Astrocyte (in vitro differentiated cells and primary cell): ENCODE results near the gene JKAMP. TPM values are rescaled to one million over a fixed set of nuclear protein-coding genes. Genes with fewer than 3 reads are reported as not detected.
"Not testable (repeated sequence)": the region's sequence is repeated elsewhere in the genome, so short reads cannot be mapped to it uniquely, and the experiment has no call there.

ENCODE experiments used
- DNase-seq: peaks from one replicate; pipeline ENCODE4 v3.0.0-alpha.2; 2010; ENCODE audit warnings: low read depth
- FAIRE-seq: peaks from 2 replicates; lab custom pipeline; 2011; peaks lifted over from hg19 to GRCh38; lab: Jason Lieb, UNC
- H2AFZ ChIP-seq: 2 replicates; pipeline ENCODE4 v1.6.0; 2012; ENCODE audit warnings: low read depth, low read length, inconsistent platforms
- H3K27ac ChIP-seq: 2 replicates; pipeline ENCODE4 v1.5.1; 2011; ENCODE audit warnings: low read depth, low read length, inconsistent platforms
- H3K27me3 ChIP-seq: 2 replicates; pipeline ENCODE4 v1.6.0; 2011; ENCODE audit warnings: low read length, inconsistent platforms; ENCODE audit not compliant: insufficient read depth
- H3K36me3 ChIP-seq: 2 replicates; pipeline ENCODE4 v1.5.1; 2011; ENCODE audit warnings: low read length, inconsistent platforms; ENCODE audit not compliant: insufficient read depth
- H3K4me1 ChIP-seq: 2 replicates; pipeline ENCODE4 v1.5.1; 2011; ENCODE audit warnings: low read length, inconsistent platforms; ENCODE audit not compliant: insufficient read depth
- H3K4me2 ChIP-seq: 2 replicates; pipeline ENCODE4 v1.6.0; 2012; ENCODE audit warnings: low read length, inconsistent platforms
- H3K4me3 ChIP-seq: 2 replicates; pipeline ENCODE4 v1.5.1; 2011; ENCODE audit warnings: low read depth, mild to moderate bottlenecking, low read length, inconsistent platforms; ENCODE audit not compliant: insufficient read depth
- H3K79me2 ChIP-seq: 2 replicates; pipeline ENCODE4 v1.6.0; 2012; ENCODE audit warnings: mild to moderate bottlenecking, low read length, inconsistent platforms; ENCODE audit not compliant: insufficient read depth
- H3K9ac ChIP-seq: 2 replicates; pipeline ENCODE4 v1.6.0; 2012; ENCODE audit warnings: mild to moderate bottlenecking, low read length, inconsistent platforms
- H3K9me3 ChIP-seq: 2 replicates; pipeline ENCODE4 v1.5.1; 2012; ENCODE audit warnings: low read depth, mild to moderate bottlenecking, low read length, inconsistent platforms; ENCODE audit not compliant: insufficient read depth
- H4K20me1 ChIP-seq: 2 replicates; pipeline ENCODE4 v1.6.0; 2012; ENCODE audit warnings: low read length, inconsistent platforms; ENCODE audit not compliant: insufficient read depth
- H3K27ac Mint-ChIP-seq: one replicate; pipeline ENCODE4 v1.8.0; 2021; ENCODE audit warnings: mild to moderate bottlenecking, mixed read lengths; ENCODE audit not compliant: unreplicated experiment
- H3K27me3 Mint-ChIP-seq: one replicate; pipeline ENCODE4 v1.8.0; 2021; ENCODE audit warnings: low read depth, mixed read lengths; ENCODE audit not compliant: unreplicated experiment
- H3K36me3 Mint-ChIP-seq: one replicate; pipeline ENCODE4 v1.8.0; 2021; ENCODE audit warnings: low read depth, mixed read lengths; ENCODE audit not compliant: unreplicated experiment
- H3K4me1 Mint-ChIP-seq: one replicate; pipeline ENCODE4 v1.8.0; 2021; ENCODE audit warnings: low read depth, mixed read lengths; ENCODE audit not compliant: unreplicated experiment
- H3K4me3 Mint-ChIP-seq: one replicate; pipeline ENCODE4 v1.8.0; 2021; ENCODE audit warnings: mild to moderate bottlenecking, moderate library complexity, mixed read lengths; ENCODE audit not compliant: unreplicated experiment
- H3K9me3 Mint-ChIP-seq: one replicate; pipeline ENCODE4 v1.8.0; 2021; ENCODE audit warnings: mild to moderate bottlenecking, mixed read lengths; ENCODE audit not compliant: unreplicated experiment
- EZH2 ChIP-seq: IDR thresholded peaks from 2 replicates; pipeline ENCODE4 v1.6.1; 2012; ENCODE audit warnings: mild to moderate bottlenecking, low read length, inconsistent platforms; ENCODE audit not compliant: insufficient read depth
- total RNA-seq: library from RNA; stranded (reverse); gene quantifications from 2 replicates; pipeline ENCODE4 v1.2.1, GENCODE V29; 2021
- TF ChIP-seq, protein P1 (sequence below): IDR thresholded peaks from 2 replicates; pipeline ENCODE4 v1.5.1; 2011; ENCODE audit warnings: low read depth, mild to moderate bottlenecking, inconsistent platforms, low read length, moderate library complexity; ENCODE audit not compliant: insufficient read depth

Gene JKAMP
- total RNA-seq, 1 donor from 2014 or later = 74.6 TPM

- FAIRE-seq = no peak
- Histone ChIP-seq H3K27ac (no peak overlapping the region), H3K9me3 (no peaks in the 10 kb centered on the region), H3K4me2 (no peak overlapping the region), H4K20me1 (no peaks in the 10 kb centered on the region), H3K79me2 (no peaks in the 10 kb centered on the region), H3K9ac (no peak overlapping the region), H3K27me3 (no peaks in the 10 kb centered on the region), H3K4me1 (peaks cover 19% of the 10 kb centered on the region), H2AFZ (no peak overlapping the region), H3K36me3 (no peaks in the 10 kb centered on the region), H3K4me3 (no peak overlapping the region)
- peaks cover 4% of the 10 kb centered on the region for H3K36me3 Mint-ChIP-seq
- no peak overlapping the region for H3K27ac Mint-ChIP-seq
- TF ChIP-seq, protein P1, sequence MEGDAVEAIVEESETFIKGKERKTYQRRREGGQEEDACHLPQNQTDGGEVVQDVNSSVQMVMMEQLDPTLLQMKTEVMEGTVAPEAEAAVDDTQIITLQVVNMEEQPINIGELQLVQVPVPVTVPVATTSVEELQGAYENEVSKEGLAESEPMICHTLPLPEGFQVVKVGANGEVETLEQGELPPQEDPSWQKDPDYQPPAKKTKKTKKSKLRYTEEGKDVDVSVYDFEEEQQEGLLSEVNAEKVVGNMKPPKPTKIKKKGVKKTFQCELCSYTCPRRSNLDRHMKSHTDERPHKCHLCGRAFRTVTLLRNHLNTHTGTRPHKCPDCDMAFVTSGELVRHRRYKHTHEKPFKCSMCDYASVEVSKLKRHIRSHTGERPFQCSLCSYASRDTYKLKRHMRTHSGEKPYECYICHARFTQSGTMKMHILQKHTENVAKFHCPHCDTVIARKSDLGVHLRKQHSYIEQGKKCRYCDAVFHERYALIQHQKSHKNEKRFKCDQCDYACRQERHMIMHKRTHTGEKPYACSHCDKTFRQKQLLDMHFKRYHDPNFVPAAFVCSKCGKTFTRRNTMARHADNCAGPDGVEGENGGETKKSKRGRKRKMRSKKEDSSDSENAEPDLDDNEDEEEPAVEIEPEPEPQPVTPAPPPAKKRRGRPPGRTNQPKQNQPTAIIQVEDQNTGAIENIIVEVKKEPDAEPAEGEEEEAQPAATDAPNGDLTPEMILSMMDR = no peak
- no peak for TF ChIP-seq EZH2
- no peaks in the 10 kb centered on the region for H3K27me3 Mint-ChIP-seq
- H3K9me3 Mint-ChIP-seq = no peaks in the 10 kb centered on the region
- no peak overlapping the region for H3K4me3 Mint-ChIP-seq
- no peak for DNase-seq
- peaks cover 16% of the 10 kb centered on the region for H3K4me1 Mint-ChIP-seq
These were observed 48.3 kb upstream of the JKAMP start for GRCh38 chr14:59435987-59436386.

- peaks cover 19% of the 10 kb centered on the region for H3K4me1 ChIP-seq
- H3K9me3 ChIP-seq = no peaks in the 10 kb centered on the region
- no peak overlapping the region for H2AFZ ChIP-seq
- peak overlapping the region; percentile 25 for H3K4me3 Mint-ChIP-seq
- peak overlapping the region; percentile 47 for H3K4me2 ChIP-seq
- no peak for TF ChIP-seq EZH2
- TF ChIP-seq, protein P1 = no peak
- H4K20me1 ChIP-seq = no peaks in the 10 kb centered on the region
- DNase-seq (peak; percentile 91), FAIRE-seq (peak; percentile 97)
- peak overlapping the region; percentile 80 for H3K27ac Mint-ChIP-seq
- H3K4me3 ChIP-seq = no peak overlapping the region
- H3K27ac ChIP-seq = peak overlapping the region; percentile 29
- H3K9me3 Mint-ChIP-seq = no peaks in the 10 kb centered on the region
- peaks cover 16% of the 10 kb centered on the region for H3K4me1 Mint-ChIP-seq
- H3K36me3 Mint-ChIP-seq = peaks cover 4% of the 10 kb centered on the region
- no peak overlapping the region for H3K9ac ChIP-seq
- no peaks in the 10 kb centered on the region for H3K79me2 ChIP-seq
- H3K27me3 ChIP-seq = no peaks in the 10 kb centered on the region
- H3K36me3 ChIP-seq = no peaks in the 10 kb centered on the region
- no peaks in the 10 kb centered on the region for H3K27me3 Mint-ChIP-seq
These were observed 46.1 kb upstream of the JKAMP start for GRCh38 chr14:59438195-59438647.

- H2AFZ ChIP-seq = no peak overlapping the region
- Mint-ChIP-seq H3K27me3 (no peaks in the 10 kb centered on the region), H3K4me1 (peaks cover 16% of the 10 kb centered on the region), H3K27ac (no peak overlapping the region), H3K9me3 (no peaks in the 10 kb centered on the region), H3K4me3 (no peak overlapping the region), H3K36me3 (peaks cover 4% of the 10 kb centered on the region)
- no peak overlapping the region for H3K9ac ChIP-seq
- no peaks in the 10 kb centered on the region for H3K79me2 ChIP-seq
- H3K4me2 ChIP-seq = no peak overlapping the region
- H3K4me3 ChIP-seq = no peak overlapping the region
- no peaks in the 10 kb centered on the region for H4K20me1 ChIP-seq
- no peaks in the 10 kb centered on the region for H3K27me3 ChIP-seq
- no peaks in the 10 kb centered on the region for H3K36me3 ChIP-seq
- peaks cover 19% of the 10 kb centered on the region for H3K4me1 ChIP-seq
- no peaks in the 10 kb centered on the region for H3K9me3 ChIP-seq
- DNase-seq (peak; percentile 57), FAIRE-seq (peak; percentile 29)
- TF ChIP-seq EZH2 = no peak
- TF ChIP-seq, protein P1 = no peak
- no peak overlapping the region for H3K27ac ChIP-seq
These were observed 44.9 kb upstream of the JKAMP start for GRCh38 chr14:59439256-59439965.

GRCh38 chr14:59448673-59449072 lies 35.6 kb upstream of the JKAMP start:
- H2AFZ ChIP-seq, H3K4me1 ChIP-seq, H3K4me3 Mint-ChIP-seq, H3K36me3 ChIP-seq, H3K27ac ChIP-seq, H3K79me2 ChIP-seq, H4K20me1 ChIP-seq, FAIRE-seq, H3K27ac Mint-ChIP-seq, H3K27me3 Mint-ChIP-seq, H3K9me3 ChIP-seq, H3K4me3 ChIP-seq, H3K4me1 Mint-ChIP-seq, H3K9me3 Mint-ChIP-seq, H3K4me2 ChIP-seq, DNase-seq, H3K27me3 ChIP-seq, H3K9ac ChIP-seq: not testable (repeated sequence)
- H3K36me3 Mint-ChIP-seq = peaks cover 14% of the 10 kb centered on the region
